GM19438 (cell line): ENCODE data around the gene RAB11FIP3.
"Not testable (repeated sequence)": the region's sequence is repeated elsewhere in the genome, so short reads cannot be mapped to it uniquely, and the experiment has no call there.

ENCODE experiments used
- ATAC-seq: cut with Tn5 transposase; IDR thresholded peaks from one replicate; pipeline ENCODE4 v1.9.1; 2021; ENCODE audit warnings: low read depth; ENCODE audit not compliant: unreplicated experiment

RAB11FIP3 gene

GRCh38 chr16:491220-491919 is 65.9 kb downstream of the RAB11FIP3 start:
- ATAC-seq, result no peak

DNA sequence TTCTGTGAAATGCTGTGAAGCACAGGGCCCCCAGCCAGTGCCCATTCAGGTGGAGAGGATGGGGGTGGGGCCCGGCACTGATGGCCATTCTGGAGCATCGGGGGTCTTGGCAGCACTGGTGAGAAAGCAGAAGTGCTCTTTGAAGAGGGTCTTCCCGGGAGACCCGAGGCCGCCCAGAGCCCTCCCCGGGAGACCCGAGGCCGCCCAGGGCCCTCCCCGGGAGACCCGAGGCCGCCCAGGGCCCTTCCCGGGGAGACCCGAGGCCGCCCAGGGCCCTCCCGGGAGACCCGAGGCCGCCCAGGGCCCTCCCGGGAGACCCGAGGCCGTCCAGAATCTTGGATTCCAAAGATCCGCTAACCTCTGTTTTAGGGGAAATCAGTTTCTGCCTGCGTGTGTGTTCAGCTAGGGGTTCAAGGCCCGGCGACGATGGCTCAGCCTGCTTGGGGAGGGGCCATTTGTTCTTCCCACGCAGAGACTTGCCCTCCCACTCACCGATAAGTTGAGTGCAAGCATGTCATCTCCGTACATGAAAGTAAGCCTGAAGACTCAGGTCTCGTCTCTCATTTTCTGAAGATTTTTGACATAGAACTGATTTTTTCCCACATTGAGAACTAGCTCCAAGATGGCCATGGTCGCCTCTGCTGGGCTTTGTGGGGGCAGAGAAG is 66.9 kb downstream of the RAB11FIP3 start:
- ATAC-seq, result no peak

- ATAC-seq, result not testable (repeated sequence)
Measured at GRCh38 chr16:494676-495075, 69.2 kb downstream of the RAB11FIP3 start.

DNA sequence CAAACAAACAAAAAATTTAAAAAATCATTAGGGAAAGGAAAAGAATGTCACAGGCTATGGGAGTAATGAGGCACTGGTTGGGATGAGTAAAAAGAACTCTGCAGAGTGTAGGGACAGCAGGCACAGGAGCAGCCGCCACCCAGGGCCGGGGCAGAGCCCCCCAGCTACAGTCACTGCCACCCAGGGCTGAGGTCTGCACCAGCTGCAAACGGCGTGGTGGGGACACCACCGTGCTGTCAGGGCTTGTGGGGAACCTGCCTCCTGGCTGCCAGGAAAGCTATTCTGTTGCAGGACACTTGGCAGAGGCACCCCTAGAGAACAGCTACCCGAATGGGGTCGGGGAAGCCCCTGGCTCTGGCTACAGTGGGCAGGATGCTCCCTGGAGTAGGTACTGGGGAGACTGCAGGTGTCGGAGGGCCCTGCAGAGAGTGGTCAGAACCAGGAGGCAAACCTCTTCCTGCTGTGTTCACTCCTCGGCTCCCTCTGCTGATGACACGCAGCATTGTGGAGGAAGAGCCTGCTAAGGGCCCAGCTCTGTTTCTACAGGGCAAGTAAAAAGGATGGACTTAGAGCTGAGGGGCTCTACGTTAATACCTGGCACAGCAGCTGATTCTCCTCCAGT is 69.8 kb downstream of the RAB11FIP3 start:
- no peak for ATAC-seq

DNA sequence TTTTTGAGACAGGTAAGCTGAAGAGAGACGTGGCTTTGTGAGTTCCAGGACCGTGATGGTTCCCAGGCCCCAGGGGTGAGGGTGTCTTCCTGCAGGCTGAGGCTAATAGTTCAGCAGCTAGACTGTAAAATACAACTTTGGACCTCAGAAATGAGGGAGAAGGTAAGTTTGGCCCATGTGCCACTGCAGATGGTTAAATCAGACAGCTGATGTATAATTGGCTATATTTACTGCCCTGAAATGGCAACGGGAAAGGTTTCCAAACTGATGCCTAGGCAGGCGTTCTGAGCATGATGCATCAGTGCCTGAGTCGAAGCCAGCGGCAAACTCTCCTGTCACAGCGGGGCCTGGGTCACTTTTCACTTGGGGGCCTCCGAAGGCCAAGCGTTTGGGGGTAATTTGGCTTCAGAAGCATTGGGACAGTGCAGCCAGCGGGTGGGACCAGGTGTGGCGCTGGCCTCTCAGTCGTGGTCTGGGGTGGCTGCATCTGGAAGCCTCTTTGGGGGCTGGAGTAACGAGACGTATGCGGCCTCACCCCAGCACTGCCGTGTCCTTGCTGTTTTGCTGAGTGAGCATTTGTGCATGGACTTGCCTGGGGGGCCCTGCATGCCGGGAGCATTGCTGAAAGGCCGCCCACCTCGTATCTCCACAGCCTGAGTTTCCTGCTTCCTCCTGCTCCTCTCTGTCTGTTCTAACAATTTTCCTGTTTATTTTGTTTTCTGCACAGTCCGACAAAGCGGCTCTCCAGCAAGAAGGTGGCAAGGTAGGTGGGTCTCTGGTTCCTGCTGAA is 70.8 kb downstream of the RAB11FIP3 start:
- no peak for ATAC-seq

DNA sequence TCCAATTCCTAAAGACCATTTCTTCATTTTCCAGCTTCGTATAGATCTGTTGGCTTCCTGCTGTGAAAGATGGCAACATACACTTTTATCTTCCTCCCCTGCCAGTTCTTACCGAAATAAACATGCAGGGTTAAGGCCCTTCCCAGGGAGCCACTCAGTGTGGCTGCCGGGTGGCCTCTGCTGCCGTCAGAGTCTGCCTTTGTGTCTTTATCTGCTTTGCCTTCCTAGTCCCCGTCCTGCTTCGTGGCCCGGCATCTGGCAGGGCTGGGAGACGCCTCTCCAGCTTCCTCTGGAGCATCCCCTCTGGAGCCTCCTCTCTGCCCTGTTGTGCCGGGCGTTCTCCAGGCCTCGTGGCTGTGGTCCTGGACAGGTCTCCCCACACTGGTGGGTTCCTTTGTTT is 71.8 kb downstream of the RAB11FIP3 start:
- ATAC-seq, result no peak

DNA sequence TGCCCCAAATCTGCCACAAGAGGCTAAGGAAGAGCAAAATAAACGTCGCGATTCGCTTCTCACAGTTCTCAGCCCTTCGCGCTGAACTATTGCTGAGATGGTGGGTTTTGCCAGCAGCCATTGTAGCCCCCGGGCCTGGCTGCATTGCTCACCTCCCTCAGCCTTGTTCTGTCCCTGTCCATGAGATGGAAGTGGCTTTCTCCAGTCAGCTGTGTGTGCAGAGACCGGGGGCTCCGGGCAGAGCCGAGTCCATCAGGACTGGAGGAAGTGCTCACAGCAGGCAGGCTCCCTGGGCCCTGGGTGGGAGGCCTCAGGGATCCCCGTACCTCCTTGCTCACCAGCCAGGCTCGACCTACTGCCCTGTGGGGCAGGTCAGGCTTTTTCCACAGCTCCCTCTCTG is 74.5 kb downstream of the RAB11FIP3 start:
- no peak for ATAC-seq

GRCh38 chr16:500709-501108 is 75.3 kb downstream of the RAB11FIP3 start:
- no peak for ATAC-seq

GRCh38 chr16:502179-502943 is 76.9 kb downstream of the RAB11FIP3 start:
- no peak for ATAC-seq

- no peak for ATAC-seq
Measured at GRCh38 chr16:503150-504071, 78.0 kb downstream of the RAB11FIP3 start.

GRCh38 chr16:505479-506245 is 80.2 kb downstream of the RAB11FIP3 start:
- no peak for ATAC-seq

GRCh38 chr16:506246-506546 is 80.7 kb downstream of the RAB11FIP3 start:
- ATAC-seq, result no peak

DNA sequence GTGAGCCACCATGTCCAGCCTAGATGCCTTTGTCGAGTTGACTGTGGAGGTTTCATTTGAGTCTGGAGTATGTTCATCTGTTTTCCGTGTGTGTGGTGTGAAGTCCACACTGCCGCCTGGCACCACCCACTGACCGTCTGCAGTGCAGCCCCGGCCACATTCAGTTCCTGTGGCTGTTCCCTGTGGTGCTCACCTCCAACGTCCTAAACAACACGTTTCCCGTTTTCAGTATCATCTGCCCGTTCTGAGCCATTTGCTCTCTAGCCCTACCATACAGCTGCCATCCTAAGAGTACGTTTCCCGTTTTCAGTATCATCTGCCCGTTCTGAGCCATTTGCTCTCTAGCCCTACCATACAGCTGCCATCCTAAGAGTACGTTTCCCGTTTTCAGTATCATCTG is 82.1 kb downstream of the RAB11FIP3 start:
- not testable (repeated sequence) for ATAC-seq

DNA sequence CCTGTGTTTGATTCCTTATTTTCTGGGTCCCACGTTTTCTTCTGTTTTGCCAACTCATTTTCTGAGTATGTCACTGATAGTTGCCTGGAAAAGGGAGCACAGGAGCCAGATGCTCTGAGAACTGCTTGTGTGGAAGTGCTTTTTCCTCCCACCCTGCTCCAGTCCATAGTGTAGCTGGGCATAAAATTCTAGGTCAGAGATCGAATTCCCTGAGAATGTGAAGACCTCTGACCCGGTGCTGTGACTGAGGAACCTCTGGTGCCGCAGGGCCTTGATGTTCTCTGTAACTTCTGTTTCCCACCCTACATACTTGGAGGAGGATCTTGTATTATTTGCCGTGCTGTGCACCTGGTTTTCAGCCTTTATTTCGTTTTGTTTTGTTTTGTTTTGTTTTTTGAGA is 82.5 kb downstream of the RAB11FIP3 start:
- ATAC-seq, result no peak

GRCh38 chr16:508884-509736 is 83.7 kb downstream of the RAB11FIP3 start:
- ATAC-seq, result no peak

DNA sequence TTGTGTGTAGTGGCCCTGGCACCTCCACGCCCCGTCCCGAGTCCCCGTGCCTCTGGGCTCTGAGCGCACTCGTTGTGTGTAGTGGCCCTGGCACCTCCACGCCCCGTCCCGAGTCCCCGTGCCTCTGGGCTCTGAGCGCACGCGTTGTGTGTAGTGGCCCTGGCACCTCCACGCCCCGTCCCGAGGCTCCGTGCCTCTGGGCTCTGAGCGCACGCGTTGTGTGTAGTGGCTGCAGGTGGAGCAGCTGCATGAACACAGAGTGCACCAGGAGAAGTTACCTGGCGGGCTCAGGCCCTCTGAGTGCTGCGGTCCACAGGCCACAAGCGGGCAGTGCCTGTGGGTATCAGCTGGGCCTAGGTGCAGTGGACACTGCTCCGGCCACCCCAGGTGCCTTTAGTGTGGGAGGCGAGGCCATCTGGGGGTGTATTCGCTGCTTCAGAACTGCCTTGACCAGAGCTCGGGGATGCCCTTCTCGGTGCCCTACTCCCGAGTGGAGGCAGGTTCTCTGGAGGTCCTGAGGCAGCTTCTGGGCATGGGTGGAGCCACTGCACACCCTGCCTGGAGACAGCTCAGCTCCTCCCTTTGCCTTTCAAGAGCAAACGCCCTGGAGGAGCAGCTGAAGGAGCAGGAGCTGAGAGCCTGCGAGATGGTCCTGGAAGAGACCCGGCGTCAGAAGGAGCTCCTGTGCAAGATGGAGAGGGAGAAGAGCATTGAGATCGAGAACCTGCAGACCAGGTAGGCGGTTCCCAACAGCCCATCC is 84.8 kb downstream of the RAB11FIP3 start:
- ATAC-seq, result no peak

- ATAC-seq, result no peak
Measured at GRCh38 chr16:512802-513201, 87.4 kb downstream of the RAB11FIP3 start.
